Fibroblast of mammary gland (primary cell): ENCODE results near the gene CDK2.
"Not testable (repeated sequence)": the region's sequence is repeated elsewhere in the genome, so short reads cannot be mapped to it uniquely, and the experiment has no call there.

ENCODE experiments used
- DNase-seq: peaks from one replicate; pipeline ENCODE4 v3.0.0-alpha.2; 2010; ENCODE audit warnings: low read depth
- H3K4me3 ChIP-seq: 2 replicates; pipeline ENCODE4 v1.5.1; 2011; ENCODE audit warnings: low read depth, mild to moderate bottlenecking, low read length, moderate library complexity; ENCODE audit not compliant: control insufficient read depth
- TF ChIP-seq, protein P1 (sequence below): conservative IDR thresholded peaks from 2 replicates; pipeline ENCODE4 v1.5.1; 2011; ENCODE audit warnings: low read depth, low read length, inconsistent platforms; ENCODE audit not compliant: control insufficient read depth, insufficient read depth

CDK2 gene

GRCh38 chr12:55979069-55979468, 12.4 kb downstream of the CDK2 start:
- no peak overlapping the region for H3K4me3 ChIP-seq
- TF ChIP-seq, protein P1, sequence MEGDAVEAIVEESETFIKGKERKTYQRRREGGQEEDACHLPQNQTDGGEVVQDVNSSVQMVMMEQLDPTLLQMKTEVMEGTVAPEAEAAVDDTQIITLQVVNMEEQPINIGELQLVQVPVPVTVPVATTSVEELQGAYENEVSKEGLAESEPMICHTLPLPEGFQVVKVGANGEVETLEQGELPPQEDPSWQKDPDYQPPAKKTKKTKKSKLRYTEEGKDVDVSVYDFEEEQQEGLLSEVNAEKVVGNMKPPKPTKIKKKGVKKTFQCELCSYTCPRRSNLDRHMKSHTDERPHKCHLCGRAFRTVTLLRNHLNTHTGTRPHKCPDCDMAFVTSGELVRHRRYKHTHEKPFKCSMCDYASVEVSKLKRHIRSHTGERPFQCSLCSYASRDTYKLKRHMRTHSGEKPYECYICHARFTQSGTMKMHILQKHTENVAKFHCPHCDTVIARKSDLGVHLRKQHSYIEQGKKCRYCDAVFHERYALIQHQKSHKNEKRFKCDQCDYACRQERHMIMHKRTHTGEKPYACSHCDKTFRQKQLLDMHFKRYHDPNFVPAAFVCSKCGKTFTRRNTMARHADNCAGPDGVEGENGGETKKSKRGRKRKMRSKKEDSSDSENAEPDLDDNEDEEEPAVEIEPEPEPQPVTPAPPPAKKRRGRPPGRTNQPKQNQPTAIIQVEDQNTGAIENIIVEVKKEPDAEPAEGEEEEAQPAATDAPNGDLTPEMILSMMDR = no peak
- DNase-seq = no peak

GRCh38 chr12:55981882-55982281, 15.3 kb downstream of the CDK2 start:
- DNase-seq = peak; percentile 24
- H3K4me3 ChIP-seq = not testable (repeated sequence)

DNA sequence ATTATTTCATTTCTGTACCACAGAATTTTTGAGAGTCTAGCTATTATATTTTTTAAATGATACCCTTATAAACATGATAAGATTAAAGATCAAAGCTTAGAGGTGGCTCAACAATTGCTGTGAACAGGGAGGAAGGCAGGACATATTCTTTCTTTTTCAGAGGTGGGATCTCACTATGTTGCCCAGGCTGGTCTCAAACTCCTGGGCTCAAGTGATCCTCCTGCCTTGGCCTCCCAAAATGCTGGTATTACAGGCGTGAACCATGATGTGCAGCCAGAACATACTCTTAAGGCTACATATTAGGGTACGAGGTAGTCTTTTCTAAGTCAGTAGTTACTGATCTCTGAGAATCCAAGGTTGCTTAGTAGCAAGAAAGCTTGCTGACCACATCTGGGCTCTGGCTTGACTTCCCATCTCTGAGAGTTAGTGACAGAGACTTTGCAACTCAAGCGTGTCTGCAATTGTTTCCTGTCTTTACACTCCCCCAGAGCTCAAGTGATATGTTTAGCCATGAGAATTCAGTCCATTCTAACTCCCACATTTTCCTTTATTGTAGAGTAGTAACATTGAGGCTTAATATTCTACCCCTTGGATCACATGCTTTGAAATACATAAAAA, 15.8 kb downstream of the CDK2 start:
- no peak overlapping the region for H3K4me3 ChIP-seq
- DNase-seq = no peak
- TF ChIP-seq, protein P1 = no peak

DNA sequence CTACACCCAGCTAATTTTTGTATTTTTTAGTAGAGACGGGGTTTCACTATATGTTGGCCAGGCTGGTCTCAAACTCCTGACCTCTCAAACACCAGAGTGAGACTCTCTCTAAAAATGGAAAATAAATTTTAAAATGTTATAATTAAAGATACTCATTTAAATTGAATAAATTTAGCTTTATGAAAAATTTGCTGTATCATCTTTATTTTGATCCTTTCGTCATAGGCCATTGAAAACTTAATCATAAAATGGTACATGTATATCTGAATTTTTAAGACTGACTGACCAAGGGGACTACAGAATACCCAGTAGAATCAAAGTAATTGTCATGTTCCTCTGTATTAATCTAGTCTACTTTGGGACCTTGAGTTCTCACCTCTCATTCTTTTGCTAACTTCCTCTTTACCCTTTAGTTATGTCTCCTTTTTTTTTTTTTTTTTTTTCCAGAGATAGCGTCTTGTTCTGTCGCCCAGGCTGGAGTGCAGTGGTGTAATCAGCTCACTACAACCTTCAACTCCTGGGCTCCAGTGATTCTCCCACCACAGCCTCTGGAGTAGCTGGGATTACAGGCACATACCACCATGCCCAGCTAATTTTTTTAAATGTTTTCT, 16.7 kb downstream of the CDK2 start:
- H3K4me3 ChIP-seq = no peak overlapping the region
- DNase-seq = no peak
- TF ChIP-seq, protein P1 = no peak

GRCh38 chr12:55984861-55985260, 18.2 kb downstream of the CDK2 start:
- no peak overlapping the region for H3K4me3 ChIP-seq
- no peak for DNase-seq
- TF ChIP-seq, protein P1 = no peak

- TF ChIP-seq, protein P1 = no peak
- no peak overlapping the region for H3K4me3 ChIP-seq
- DNase-seq = no peak
These were observed 18.7 kb downstream of the CDK2 start for GRCh38 chr12:55985341-55985740.

- DNase-seq, H3K4me3 ChIP-seq: not testable (repeated sequence)
These were observed 19.3 kb downstream of the CDK2 start for GRCh38 chr12:55985976-55986375.

DNA sequence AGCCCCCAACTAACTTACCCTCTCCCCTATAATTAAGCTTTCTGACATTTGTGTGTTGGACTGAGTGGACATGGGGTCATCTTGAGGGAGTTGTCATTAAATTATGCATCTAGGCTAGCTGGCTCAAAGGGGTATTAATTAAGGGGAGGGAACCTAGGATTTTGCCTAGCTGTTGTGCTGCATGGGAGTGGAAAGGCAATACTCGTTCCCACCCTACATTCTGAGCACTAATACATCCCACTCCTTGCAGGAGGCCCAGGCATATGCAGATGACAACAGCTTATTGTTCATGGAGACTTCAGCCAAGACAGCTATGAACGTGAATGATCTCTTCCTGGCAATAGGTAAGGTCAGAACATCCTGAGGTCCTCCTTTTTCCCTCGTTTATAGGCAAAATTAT, 24.5 kb downstream of the CDK2 start:
- no peak overlapping the region for H3K4me3 ChIP-seq
- DNase-seq = no peak
- TF ChIP-seq, protein P1 = no peak
